Ramos (cell line): ENCODE results near the gene PDGFA.

Experiments used
- in situ Hi-C: fragments of 300-500 bp; cut with MboI; formaldehyde crosslinking; loops from one replicate; pipeline ENCODE4 v1.14.3; 2022; ENCODE audit warnings: low sequenced_read_pairs; ENCODE audit not compliant: unreplicated experiment

Gene PDGFA

DNA sequence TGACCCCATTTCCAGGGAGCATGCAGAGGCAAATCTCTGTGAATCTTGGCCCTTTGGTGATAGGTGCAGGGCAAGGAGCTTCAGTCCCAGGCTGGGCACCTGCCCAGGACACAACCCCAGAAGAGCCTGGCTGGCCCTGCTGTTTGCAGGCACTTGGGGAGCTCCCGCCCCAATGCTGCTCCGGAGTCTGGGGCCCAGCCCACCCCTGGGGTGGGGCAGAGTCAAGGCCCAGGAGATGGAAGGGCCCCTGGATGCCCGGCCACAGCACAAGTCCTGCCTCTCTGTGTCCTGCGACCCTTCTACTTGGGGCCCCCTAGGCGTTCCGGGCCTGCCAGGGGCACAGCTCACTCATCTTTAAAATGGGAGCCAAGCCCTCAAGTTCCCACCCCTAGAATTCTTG, 24.7 kb downstream of the PDGFA start:
- in situ Hi-C loops: no loop called here

GRCh38 chr7:494259-494687, 25.4 kb downstream of the PDGFA start:
- in situ Hi-C loops: no loop called here

DNA sequence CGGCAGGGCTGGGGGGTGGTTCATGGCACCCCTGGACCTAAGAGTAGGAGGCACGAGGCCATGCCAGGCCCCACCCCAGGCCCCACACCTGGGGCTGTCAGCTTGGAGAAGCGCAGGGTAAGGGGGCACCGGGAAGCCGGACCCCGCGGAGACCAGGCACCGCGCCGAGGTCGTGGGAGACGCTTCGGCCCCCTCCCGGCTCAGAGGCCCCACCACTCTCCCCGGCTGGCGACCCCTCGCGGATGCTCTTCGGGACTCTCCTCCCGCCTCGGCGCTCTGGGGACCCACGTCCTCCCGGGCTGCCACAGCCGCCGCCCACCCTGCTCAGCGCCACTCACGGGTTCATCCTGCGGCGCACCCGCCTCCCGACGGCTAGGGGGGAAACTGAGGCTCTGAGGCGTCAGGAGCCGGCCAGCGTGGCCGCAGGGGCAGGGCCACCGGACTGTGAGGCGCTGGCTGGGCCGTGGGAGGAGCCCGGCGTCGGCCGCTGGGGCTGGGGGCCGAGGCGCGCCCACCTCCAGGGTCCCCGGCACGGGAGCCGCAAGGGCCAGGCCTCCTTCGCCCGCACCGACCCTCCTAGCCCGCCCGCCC, 25.9 kb downstream of the PDGFA start:
- in situ Hi-C loops: no loop called here

DNA sequence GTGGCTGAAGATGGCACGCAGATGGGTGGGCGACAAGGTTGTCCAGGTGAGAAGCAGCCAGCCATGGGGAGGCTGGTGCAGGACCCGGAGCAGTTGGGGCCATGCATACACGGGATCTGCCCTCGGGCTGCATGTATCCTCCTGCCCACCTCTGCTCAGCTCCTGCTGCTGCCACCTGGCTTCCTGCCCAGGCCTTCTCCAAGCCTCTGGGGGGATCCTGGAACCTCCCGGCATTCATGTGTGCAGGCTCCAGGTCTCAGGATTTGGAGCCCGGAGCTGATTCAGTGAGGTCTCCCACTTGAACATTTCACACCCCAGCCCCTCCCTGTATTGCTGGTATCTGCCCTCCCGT, 27.0 kb downstream of the PDGFA start:
- in situ Hi-C loops: no loop called here

- in situ Hi-C loops: no loop called here
Measured at GRCh38 chr7:491958-492713, 27.5 kb downstream of the PDGFA start.

DNA sequence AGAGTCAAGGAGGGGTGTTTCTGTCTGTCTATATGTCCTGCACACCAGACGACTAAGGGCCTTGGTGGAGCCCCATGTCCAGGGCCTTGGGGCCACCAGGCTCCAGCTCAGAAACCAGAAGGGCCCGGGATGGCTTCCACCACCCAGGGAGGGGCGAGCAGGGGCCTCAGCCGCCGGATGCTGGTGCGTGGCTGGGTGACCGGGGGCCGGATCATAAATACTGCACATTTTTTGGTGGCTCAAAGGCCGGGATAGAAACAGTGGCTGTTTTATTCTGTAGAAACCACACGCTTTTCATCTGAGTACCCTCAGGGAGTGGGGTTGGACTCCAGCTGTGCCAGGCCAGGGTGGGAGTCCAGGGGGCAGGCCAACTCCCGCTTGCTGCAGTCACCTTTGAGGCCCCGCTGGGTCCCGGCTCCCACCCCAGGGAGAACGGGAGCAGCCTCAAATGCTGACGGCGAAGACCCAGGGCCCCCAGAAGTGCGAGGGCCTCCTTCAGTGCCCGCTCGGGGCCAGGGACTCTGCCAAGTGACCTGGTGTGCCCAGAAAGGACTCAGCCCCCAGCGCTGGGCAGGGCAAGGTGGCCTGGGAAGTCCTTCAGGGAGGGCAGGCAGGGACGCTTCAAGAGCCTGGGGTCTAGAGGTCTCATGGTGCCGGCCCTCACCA, 28.2 kb downstream of the PDGFA start:
- in situ Hi-C loops: no loop called here

DNA sequence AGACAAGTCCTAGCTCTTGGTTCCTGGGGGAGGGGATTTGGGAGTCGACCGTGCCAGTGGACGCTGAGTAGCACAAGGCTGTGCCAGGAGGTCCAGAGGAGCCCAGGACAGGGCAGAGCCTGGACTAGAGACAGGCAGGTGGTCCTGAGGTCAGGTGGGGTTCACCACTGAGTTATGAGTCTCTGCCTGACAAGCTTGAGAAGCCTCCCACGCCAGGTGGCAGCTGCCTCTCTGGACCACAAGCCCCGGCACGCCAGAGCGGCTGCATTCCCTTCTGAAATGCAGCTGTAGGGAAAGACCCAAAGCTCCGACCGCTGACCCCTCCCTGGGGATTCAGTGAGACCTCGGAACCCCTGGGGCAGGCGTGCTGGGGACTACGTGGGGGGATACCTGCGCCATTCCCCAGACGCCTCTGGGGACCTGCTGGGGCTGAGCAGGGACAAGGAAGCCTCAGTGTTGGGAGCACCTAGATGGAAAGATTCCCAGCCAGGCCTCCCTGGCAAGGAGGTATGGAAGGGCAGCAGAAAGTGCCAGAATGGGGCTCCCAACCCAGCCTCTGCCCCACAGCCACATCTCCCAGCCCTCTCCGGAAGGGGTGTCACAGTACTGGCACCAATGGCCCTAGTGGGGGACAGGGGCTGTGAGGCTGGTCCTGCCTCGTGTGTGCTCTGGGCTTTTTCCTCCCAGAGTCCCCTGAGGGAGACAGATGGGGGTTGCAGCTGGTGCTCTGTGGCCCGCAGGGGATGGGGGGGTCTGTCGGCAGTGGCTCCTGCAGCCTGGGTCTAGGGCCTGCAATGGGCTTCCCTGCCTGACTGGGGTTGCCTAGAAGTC, 29.0 kb downstream of the PDGFA start:
- in situ Hi-C loops: no loop called here

DNA sequence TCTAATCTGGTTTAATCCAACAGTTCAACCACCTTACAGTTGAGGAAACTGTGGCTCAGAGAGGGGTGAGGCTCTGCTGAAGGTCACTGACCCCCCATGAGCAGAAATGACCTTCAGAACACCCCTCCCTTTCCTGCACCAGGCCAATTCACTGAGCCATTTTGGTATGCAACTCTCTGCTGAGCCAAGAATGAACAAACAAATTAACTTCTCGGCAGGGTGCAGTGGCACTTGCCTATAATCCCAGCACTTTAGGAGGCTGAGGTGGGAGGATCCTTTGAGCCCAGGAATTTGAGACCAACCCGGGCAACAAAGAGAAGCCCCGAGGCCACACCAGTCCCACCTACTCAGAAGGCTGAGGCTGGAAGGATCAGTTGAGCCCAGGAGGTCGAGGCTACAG, 29.8 kb downstream of the PDGFA start:
- in situ Hi-C loops: no loop called here

DNA sequence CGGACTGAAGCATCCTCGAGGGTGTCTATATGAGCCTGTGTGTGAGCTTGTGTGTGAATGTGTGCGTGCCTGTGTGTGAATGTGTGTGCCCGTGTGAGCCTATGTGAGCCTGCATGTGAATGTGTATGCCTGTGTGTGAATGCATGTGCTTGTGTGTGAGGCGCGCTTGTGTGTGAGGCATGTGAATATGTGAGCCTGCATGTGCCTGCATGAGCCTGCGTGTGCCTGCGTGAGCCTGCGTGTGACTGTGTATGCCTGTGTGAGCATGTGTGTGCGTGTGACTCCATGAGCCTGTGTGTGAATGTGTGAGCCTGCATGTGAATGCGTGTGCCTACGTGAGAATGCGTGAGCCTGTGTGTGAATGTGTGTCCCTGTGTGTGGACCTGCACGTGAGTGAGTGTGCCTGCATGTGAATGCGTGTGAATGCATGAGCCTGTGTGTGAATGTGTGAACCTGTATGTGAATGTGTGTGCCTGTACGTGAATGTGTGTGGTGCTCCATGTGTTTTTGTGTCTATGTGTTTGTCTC, 33.4 kb downstream of the PDGFA start:
- in situ Hi-C loops: no loop called here

- in situ Hi-C loops: no loop called here
Measured at GRCh38 chr7:485188-486081, 34.2 kb downstream of the PDGFA start.

- in situ Hi-C loops: no loop called here
Measured at GRCh38 chr7:484356-485101, 35.1 kb downstream of the PDGFA start.

- in situ Hi-C loops: no loop called here
Measured at GRCh38 chr7:483656-484355, 35.8 kb downstream of the PDGFA start.

DNA sequence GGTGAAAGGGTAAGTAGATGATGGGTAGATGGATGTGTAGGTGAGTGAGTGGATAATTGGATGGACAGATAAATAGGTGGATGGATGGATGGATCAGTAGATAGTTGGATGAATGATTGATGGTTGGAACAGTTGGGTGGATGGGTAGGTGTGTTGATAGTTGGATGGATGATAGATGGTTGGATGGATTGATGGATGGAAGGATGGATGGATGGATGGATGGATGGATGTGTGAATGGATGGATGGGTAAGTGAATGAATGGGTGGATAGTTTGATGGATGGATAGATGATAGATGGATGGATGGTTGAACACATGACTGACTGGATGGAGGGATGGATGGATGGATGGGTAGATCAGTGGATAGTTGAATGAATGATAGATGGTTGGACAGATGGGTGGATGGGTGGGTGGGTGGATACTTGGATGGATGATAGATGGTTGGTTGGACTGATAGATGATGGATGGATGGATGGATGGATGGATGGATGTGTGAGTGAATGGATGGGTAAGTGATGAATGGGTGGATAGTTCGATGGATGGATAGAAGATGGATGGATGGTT, 37.0 kb downstream of the PDGFA start:
- in situ Hi-C loops: no loop called here

DNA sequence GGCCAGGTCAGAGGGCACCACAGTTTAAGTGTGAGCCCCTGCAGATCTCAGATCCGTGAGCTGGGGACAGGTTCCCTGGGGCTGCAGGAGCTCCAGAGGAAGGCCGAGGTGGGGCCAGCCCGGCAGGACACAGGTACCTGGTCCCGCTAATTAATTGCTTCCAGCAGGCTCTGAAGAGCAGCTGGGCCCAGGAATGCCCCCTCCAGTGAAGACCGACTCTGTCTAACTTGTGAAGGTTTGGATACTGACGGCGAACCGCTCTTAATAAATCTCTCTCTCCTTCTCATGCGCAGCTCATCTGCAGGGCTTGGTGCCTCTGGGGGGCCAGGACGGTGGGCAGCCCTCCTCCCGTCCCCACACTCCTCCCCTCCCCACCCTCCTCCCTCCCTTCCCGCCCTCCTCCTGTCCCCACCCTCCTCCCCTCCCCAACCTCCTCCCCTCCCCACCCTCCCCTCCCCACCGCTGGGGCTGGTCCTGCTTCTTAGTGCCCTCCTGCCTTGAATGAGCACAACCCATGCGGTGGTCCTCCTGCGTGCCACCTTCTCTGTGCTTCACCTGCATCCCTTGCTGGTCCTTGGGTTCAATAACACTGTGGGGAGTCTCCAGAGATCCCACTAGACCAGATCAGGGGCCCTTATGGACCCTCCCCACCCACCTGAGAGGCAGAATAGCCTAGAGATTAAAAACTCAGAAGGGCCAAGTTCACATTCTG, 38.3 kb downstream of the PDGFA start:
- in situ Hi-C loops: no loop called here

- in situ Hi-C loops: no loop called here
Measured at GRCh38 chr7:480531-481218, 39.0 kb downstream of the PDGFA start.

GRCh38 chr7:479948-480499, 39.6 kb downstream of the PDGFA start:
- in situ Hi-C loops: no loop called here
